ENCODE results near the gene HSD17B1.

DNA sequence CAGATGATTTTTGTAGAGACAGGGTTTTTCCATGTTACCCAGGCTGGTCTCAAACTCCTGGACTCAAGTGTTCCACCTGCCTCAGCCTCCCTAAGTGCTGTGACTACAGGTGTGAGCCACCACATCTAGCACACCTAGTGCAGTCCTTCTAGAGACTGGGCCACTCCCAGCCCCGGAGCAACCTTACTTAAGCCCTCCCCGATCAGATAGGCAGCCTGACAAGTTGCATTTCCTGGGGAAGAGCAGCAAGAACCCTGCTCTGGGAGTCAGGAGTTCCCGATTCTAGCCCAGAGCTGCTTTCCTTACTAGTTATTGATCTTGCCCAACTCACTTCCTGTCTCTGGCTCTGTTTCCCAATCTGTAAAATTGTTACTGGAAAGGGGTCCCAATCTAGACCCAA is 23.7 kb upstream of the HSD17B1 start:
- TF ChIP-seq, protein P1, sequence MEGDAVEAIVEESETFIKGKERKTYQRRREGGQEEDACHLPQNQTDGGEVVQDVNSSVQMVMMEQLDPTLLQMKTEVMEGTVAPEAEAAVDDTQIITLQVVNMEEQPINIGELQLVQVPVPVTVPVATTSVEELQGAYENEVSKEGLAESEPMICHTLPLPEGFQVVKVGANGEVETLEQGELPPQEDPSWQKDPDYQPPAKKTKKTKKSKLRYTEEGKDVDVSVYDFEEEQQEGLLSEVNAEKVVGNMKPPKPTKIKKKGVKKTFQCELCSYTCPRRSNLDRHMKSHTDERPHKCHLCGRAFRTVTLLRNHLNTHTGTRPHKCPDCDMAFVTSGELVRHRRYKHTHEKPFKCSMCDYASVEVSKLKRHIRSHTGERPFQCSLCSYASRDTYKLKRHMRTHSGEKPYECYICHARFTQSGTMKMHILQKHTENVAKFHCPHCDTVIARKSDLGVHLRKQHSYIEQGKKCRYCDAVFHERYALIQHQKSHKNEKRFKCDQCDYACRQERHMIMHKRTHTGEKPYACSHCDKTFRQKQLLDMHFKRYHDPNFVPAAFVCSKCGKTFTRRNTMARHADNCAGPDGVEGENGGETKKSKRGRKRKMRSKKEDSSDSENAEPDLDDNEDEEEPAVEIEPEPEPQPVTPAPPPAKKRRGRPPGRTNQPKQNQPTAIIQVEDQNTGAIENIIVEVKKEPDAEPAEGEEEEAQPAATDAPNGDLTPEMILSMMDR (conservative IDR thresholded peaks at IDR 0.05; ENCODE audit: low read depth, low read length): no peak
- no peak for TF ChIP-seq NFE2L2 (IDR thresholded peaks at IDR 0.05; ENCODE audit: low read depth, low read length)
- TF ChIP-seq MXI1 (IDR thresholded peaks at IDR 0.05; ENCODE audit: borderline replicate concordance, low read depth, low read length): no peak
- no peak for TF ChIP-seq POLR2A (IDR thresholded peaks at IDR 0.05; ENCODE audit: low read depth, low read length)
- TF ChIP-seq RAD21 (IDR thresholded peaks at IDR 0.05; ENCODE audit: low read length): no peak
- no peak for TF ChIP-seq USF2 (IDR thresholded peaks at IDR 0.05; ENCODE audit: low read depth, low read length)

Measured in IMR-90 (cell line).